ENCODE data around the gene TPSAB1.

Gene TPSAB1

DNA sequence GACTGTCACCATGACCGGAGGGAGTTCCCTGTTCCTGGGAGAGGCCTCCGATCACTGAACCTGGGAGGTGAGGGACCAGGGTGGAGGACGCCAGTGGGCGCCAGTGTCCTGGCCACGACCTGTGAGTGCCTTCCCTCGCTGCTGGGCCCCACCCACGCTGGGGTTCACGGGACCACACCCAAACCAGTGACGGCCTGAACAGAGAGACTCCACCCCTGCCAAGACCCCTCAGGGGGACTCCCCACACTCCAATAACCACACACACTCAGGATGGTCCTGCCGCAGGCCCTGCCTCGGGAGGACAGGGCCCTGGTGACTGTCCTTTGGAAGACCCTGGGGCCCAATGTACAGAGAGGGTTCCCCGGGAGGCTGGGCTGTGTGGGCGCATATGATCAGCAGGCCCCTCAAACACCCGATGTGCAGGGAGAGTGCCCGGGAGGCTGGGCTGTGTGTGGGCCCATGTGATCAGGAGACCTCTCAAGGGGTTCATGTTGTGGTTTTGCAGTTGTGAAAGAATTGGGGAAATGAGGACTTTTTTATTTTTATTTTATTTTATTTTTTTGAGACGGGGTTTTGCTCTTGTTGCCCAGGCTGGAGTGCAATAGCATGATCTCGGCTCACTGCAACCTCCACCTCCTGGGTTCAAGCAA is 41.9 kb downstream of the TPSAB1 start:
- no peak for TF ChIP-seq EZH2phosphoT487 (conservative IDR thresholded peaks at IDR 0.05; ENCODE audit: low read length)
- TF ChIP-seq, protein P1, sequence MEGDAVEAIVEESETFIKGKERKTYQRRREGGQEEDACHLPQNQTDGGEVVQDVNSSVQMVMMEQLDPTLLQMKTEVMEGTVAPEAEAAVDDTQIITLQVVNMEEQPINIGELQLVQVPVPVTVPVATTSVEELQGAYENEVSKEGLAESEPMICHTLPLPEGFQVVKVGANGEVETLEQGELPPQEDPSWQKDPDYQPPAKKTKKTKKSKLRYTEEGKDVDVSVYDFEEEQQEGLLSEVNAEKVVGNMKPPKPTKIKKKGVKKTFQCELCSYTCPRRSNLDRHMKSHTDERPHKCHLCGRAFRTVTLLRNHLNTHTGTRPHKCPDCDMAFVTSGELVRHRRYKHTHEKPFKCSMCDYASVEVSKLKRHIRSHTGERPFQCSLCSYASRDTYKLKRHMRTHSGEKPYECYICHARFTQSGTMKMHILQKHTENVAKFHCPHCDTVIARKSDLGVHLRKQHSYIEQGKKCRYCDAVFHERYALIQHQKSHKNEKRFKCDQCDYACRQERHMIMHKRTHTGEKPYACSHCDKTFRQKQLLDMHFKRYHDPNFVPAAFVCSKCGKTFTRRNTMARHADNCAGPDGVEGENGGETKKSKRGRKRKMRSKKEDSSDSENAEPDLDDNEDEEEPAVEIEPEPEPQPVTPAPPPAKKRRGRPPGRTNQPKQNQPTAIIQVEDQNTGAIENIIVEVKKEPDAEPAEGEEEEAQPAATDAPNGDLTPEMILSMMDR (IDR thresholded peaks at IDR 0.05; ENCODE audit: insufficient read depth, low read length, poor library complexity, severe bottlenecking), result no peak
- Histone ChIP-seq H3K4me2 (ENCODE audit: low read depth, low read length, poor library complexity, severe bottlenecking) (no peak overlapping the region), H2AFZ (ENCODE audit: low read depth, low read length, severe bottlenecking) (no peak overlapping the region), H3K79me2 (ENCODE audit: insufficient read depth, low read length) (no peaks in the 10 kb centered on the region), H3K9me3 (ENCODE audit: insufficient read depth, low read length) (no peaks in the 10 kb centered on the region), H3K9me2 (replicated peaks; ENCODE audit: insufficient read depth, low read length) (no peaks in the 10 kb centered on the region), H3K27me3 (ENCODE audit: low read length) (no peaks in the 10 kb centered on the region), H3K36me3 (ENCODE audit: low read length) (no peaks in the 10 kb centered on the region), H3F3A (ENCODE audit: insufficient read depth) (no peaks in the 10 kb centered on the region), H3K27ac (ENCODE audit: low read depth, low read length) (no peak overlapping the region), H4K20me1 (ENCODE audit: low read depth, low read length) (no peaks in the 10 kb centered on the region), H3K9ac (ENCODE audit: low read length) (no peak overlapping the region), H3K4me3 (ENCODE audit: insufficient read depth, low read length, poor library complexity, severe bottlenecking) (no peak overlapping the region)

DNA sequence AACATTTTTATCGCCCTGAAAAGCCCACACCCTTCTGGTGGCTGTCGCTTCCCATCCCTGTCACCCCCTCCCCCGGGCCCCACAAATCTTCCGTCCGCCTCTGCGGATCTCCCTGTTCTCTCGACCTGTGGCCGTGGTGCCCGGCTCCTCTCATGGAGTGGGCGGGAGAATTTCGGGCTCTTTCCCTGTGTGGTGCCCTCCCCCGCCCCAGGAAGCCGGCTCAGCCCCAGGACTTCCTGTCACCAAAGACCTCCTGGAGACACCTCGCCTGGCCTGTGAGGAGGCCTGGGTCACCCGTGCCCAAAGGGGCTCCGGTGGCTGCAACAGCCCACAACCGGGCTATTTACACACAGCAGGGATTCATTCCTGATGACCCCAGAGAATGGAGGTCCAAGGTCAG is 42.8 kb downstream of the TPSAB1 start:
- Histone ChIP-seq H3K9me3 (ENCODE audit: insufficient read depth, low read length) (no peaks in the 10 kb centered on the region), H3K36me3 (ENCODE audit: low read length) (no peaks in the 10 kb centered on the region), H3K9me2 (replicated peaks; ENCODE audit: insufficient read depth, low read length) (no peaks in the 10 kb centered on the region), H3K9ac (ENCODE audit: low read length) (no peak overlapping the region), H3F3A (ENCODE audit: insufficient read depth) (no peaks in the 10 kb centered on the region), H2AFZ (ENCODE audit: low read depth, low read length, severe bottlenecking) (no peak overlapping the region), H3K4me2 (ENCODE audit: low read depth, low read length, poor library complexity, severe bottlenecking) (no peak overlapping the region), H3K27me3 (ENCODE audit: low read length) (no peaks in the 10 kb centered on the region), H3K4me3 (ENCODE audit: insufficient read depth, low read length, poor library complexity, severe bottlenecking) (no peak overlapping the region), H3K27ac (ENCODE audit: low read depth, low read length) (no peak overlapping the region), H3K79me2 (ENCODE audit: insufficient read depth, low read length) (no peaks in the 10 kb centered on the region), H4K20me1 (ENCODE audit: low read depth, low read length) (no peaks in the 10 kb centered on the region)
- TF ChIP-seq, protein P1 (IDR thresholded peaks at IDR 0.05; ENCODE audit: insufficient read depth, low read length, poor library complexity, severe bottlenecking), result no peak
- no peak for TF ChIP-seq EZH2phosphoT487 (conservative IDR thresholded peaks at IDR 0.05; ENCODE audit: low read length)

- Histone ChIP-seq H3F3A (ENCODE audit: insufficient read depth) (no peaks in the 10 kb centered on the region), H3K79me2 (ENCODE audit: insufficient read depth, low read length) (no peaks in the 10 kb centered on the region), H3K9ac (ENCODE audit: low read length) (no peak overlapping the region), H3K27me3 (ENCODE audit: low read length) (no peaks in the 10 kb centered on the region), H2AFZ (ENCODE audit: low read depth, low read length, severe bottlenecking) (no peak overlapping the region), H3K27ac (ENCODE audit: low read depth, low read length) (no peak overlapping the region), H3K4me3 (ENCODE audit: insufficient read depth, low read length, poor library complexity, severe bottlenecking) (no peak overlapping the region), H3K9me3 (ENCODE audit: insufficient read depth, low read length) (no peaks in the 10 kb centered on the region), H4K20me1 (ENCODE audit: low read depth, low read length) (no peaks in the 10 kb centered on the region), H3K9me2 (replicated peaks; ENCODE audit: insufficient read depth, low read length) (no peaks in the 10 kb centered on the region), H3K36me3 (ENCODE audit: low read length) (no peaks in the 10 kb centered on the region), H3K4me2 (ENCODE audit: low read depth, low read length, poor library complexity, severe bottlenecking) (no peak overlapping the region)
- no peak for TF ChIP-seq EZH2phosphoT487 (conservative IDR thresholded peaks at IDR 0.05; ENCODE audit: low read length)
- TF ChIP-seq, protein P1 (IDR thresholded peaks at IDR 0.05; ENCODE audit: insufficient read depth, low read length, poor library complexity, severe bottlenecking), result no peak
Observed at GRCh38 chr16:1283996-1284616, 43.6 kb downstream of the TPSAB1 start.

Data from SU-DHL-6 (cell line).